AG04450 (cell line): Measurements from ENCODE around the gene CEP350. TPM values are rescaled to one million over a fixed set of nuclear protein-coding genes. Genes with fewer than 3 reads are reported as not detected.

ENCODE experiments used
- CTCF ChIA-PET: fragments of 300-600, 350-600 bp; formaldehyde crosslinking; extraction: SDS; loops from one replicate; lab custom pipeline; 2022; ENCODE audit warnings: antibody characterized with exemption, inconsistent platforms; lab: Charles Lee
- POLR2A ChIA-PET: fragments of 350-600 bp; formaldehyde crosslinking; extraction: SDS; loops from one replicate; lab custom pipeline; 2021; ENCODE audit warnings: antibody characterized with exemption, inconsistent platforms; lab: Yijun Ruan, JAX
- DNase-seq: peaks from one replicate; pipeline ENCODE4 v3.0.0-alpha.2; 2011; ENCODE audit warnings: low read depth, low spot score
- H3K27ac ChIP-seq: one replicate; pipeline ENCODE4 v1.5.1; 2012; ENCODE audit warnings: low read depth, low read length, control low read depth
- H3K27me3 ChIP-seq: one replicate; pipeline ENCODE4 v1.6.0; 2012; ENCODE audit warnings: low read length; ENCODE audit not compliant: control insufficient read depth, insufficient read depth
- H3K4me3 ChIP-seq: 2 replicates; pipeline ENCODE4 v1.5.1; 2011; ENCODE audit warnings: mild to moderate bottlenecking, low read depth, low read length, control low read depth
- H3K9me3 ChIP-seq: 2 replicates; pipeline ENCODE4 v1.5.1; 2012; ENCODE audit warnings: low read length; ENCODE audit not compliant: control insufficient read depth, insufficient read depth
- polyA plus RNA-seq: library from polyadenylated mRNA; depleted of rRNA; stranded (reverse); fragments of >200 nt; gene quantifications from 2 replicates; pipeline ENCODE4 v1.2.3, GENCODE V29; 2011
- TF ChIP-seq, protein P1 (sequence below): IDR thresholded peaks from 2 replicates; pipeline ENCODE4 v1.5.1; 2011; ENCODE audit warnings: low read depth, low read length, control low read depth, inconsistent platforms

Gene CEP350
- polyA plus RNA-seq, 1 experiment: 18.2 TPM

DNA sequence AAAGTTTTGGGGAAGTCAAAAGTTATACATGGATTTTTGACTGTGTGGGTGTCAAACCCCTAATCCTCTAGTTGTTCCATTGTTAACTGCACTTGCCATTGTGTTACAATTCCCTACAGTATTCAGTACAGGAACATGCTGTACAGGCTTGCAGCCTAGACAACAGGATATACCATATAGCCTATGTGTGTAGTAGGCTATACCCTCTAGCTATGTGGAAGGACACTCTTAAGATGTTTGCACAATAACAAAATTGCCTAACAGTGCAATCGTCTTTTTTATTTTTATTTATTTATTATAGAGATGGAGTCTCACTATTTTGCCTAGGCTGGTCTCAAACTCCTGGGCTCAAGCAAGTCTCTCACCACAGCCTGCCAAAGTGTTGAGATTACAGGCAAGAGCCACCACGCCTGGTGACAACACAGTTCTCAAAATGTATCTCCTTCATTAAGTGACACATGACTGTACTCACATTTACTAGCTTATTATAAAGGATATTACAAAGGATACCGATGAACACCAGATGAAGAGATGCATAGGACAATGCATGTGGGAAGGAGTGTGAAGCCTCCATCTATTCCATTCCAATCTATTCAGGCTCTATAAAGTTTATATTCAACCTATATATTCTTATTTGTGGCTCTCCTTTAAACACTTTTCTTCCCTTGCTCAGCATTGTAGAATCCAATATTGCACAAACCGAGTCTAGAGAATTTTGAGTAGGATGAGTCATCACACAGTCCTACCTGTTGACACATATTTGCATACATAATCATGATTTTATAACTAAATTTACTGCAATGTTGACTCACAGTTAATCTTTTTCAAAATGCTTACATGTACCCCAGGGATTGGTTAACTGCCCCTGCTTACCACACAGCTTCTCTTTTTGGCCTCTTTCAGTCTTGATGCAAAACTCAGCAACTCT is 28.4 kb upstream of the CEP350 start:
- DNase-seq: peak; percentile 13
- no peaks in the 10 kb centered on the region for H3K9me3 ChIP-seq
- H3K27ac ChIP-seq: peak overlapping the region; percentile 22
- TF ChIP-seq, protein P1, sequence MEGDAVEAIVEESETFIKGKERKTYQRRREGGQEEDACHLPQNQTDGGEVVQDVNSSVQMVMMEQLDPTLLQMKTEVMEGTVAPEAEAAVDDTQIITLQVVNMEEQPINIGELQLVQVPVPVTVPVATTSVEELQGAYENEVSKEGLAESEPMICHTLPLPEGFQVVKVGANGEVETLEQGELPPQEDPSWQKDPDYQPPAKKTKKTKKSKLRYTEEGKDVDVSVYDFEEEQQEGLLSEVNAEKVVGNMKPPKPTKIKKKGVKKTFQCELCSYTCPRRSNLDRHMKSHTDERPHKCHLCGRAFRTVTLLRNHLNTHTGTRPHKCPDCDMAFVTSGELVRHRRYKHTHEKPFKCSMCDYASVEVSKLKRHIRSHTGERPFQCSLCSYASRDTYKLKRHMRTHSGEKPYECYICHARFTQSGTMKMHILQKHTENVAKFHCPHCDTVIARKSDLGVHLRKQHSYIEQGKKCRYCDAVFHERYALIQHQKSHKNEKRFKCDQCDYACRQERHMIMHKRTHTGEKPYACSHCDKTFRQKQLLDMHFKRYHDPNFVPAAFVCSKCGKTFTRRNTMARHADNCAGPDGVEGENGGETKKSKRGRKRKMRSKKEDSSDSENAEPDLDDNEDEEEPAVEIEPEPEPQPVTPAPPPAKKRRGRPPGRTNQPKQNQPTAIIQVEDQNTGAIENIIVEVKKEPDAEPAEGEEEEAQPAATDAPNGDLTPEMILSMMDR: no peak
- H3K27me3 ChIP-seq: no peaks in the 10 kb centered on the region
- POLR2A ChIA-PET: no interaction called here
- H3K4me3 ChIP-seq: no peak overlapping the region
- CTCF ChIA-PET: no interaction called here

DNA sequence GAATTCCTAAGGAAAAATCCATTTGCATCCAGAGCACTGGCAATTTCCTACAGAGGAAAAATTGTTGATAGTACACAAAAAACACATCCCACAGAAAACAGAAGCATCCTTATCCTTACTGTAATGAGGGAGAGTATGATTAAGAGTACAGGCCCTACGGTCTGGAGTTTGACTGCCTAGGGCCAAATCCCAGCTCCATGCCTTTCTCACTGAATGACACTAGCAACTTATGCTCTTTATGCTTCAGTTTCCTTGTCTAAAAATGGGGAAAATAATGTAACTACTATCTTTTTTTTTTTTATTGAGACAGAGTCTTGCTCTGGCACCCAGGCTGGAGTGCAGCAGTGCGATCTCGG is 27.8 kb upstream of the CEP350 start:
- no peak for DNase-seq
- POLR2A ChIA-PET: no interaction called here
- peak overlapping the region; percentile 22 for H3K27ac ChIP-seq

DNA sequence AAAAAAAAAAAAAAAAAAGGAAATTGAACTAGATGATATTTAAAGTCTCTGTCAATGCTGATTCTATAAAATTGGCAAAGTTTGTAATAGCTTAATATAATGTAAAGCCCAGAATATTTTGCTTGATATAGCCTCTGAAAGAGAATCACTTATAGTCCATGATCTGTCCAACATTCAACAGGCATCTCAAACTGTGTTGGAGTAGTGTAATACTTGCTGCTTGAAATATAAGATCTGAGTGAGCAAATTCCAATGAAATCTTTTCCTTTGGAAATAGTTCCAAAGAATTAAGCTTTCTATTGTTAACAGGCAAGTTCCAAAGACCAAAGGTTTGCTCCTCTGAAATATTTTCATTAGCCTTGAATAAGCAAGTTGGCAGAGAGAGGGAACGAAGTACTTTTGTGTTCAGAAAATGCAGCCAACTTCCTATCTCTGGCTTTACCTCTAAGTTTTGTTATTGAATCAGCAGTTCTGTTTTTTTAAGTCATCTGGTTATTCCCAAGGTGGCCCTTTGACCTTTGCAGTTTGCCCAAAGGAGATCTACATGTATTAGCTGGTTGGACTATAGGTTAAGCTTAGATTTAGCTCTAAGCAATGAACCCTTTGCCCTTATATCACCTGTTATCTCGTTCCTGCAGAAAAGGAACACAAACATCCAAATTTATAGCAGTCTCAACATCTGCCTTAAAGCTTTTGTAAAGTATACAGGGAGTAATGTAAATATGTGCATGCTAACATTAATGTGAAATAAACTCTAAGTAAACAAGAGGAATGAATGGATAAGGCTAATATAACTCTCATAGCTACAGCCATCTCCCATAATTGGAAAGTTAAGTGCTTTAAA is 24.4 kb upstream of the CEP350 start:
- DNase-seq: no peak
- Histone ChIP-seq H3K27ac (no peak overlapping the region), H3K9me3 (no peaks in the 10 kb centered on the region), H3K4me3 (no peak overlapping the region), H3K27me3 (no peaks in the 10 kb centered on the region)
- TF ChIP-seq, protein P1: no peak
- POLR2A ChIA-PET: no interaction called here
- CTCF ChIA-PET: interaction anchor here (0.7 to 0.8 kb wide), 3 partner anchors 18 to 563 kb away, joined by 3 to 6 read pairs (median 3); no protein-coding TSS in a partner anchor

More for the DNA sequence above, 27.8 kb upstream of the CEP350 start:
- no peaks in the 10 kb centered on the region for H3K27me3 ChIP-seq
- H3K4me3 ChIP-seq: no peak overlapping the region
- CTCF ChIA-PET: no interaction called here
- TF ChIP-seq, protein P1: no peak
- H3K9me3 ChIP-seq: no peaks in the 10 kb centered on the region

DNA sequence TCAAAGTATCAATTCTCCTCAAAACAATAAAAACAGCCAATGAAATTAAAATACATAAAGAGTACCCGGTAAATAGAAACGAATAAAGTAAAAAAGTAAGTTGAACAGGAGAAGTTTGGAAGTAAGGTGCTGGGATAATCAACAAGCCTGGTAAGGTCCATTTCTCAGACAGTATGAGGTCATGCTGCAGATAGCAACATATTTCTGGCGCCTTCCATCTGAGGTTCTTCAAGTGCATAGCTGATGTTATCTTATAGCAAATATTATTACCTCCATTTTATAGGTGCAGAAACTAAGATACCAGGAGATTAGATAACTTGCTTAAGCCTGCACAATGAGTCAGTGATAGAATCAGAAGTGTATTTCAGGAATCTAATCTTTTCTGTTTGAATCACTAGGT is 23.7 kb upstream of the CEP350 start:
- TF ChIP-seq, protein P1: no peak
- H3K27ac ChIP-seq: no peak overlapping the region
- H3K9me3 ChIP-seq: no peaks in the 10 kb centered on the region
- CTCF ChIA-PET: no interaction called here
- no peak for DNase-seq
- POLR2A ChIA-PET: no interaction called here
- H3K27me3 ChIP-seq: peaks cover 3% of the 10 kb centered on the region
- no peak overlapping the region for H3K4me3 ChIP-seq

DNA sequence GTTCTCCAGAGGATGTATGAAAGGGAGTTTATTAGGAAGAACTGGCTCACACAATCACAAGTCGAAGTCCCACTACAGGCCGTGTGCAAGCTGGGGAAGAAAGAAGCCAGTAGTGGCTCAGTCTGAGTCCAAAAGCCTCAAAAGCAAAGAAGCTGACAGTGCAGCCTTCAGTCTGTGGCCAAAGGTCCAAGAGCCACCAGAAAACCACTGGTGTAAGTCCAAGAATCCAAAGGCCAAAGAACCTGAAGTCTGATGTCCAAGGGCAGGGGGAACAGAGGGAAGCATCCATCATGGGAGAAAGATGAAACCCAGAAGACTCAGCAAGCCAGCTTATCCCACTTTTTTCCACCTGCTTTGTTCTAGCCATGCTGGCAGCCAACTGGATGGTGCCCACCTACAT is 21.4 kb upstream of the CEP350 start:
- Histone ChIP-seq H3K27ac (no peak overlapping the region), H3K4me3 (no peak overlapping the region), H3K27me3 (peaks cover 5% of the 10 kb centered on the region), H3K9me3 (no peaks in the 10 kb centered on the region)
- ChIA-PET CTCF (no interaction called here), POLR2A (interaction anchor here (0.5 kb wide), 1 partner anchor 43 kb away, joined by 4 read pairs; no protein-coding TSS in a partner anchor)
- no peak for DNase-seq
- TF ChIP-seq, protein P1: no peak
